Neuronal stem cell (in vitro differentiated cells): ENCODE measurements around the gene MDFIC.

Experiments
- DNase-seq: peaks from one replicate; pipeline ENCODE4 v3.0.0-alpha.2; 2013; ENCODE audit warnings: low spot score
- H2AFZ ChIP-seq: one replicate; pipeline ENCODE4 v1.6.1; 2013; ENCODE audit warnings: mild to moderate bottlenecking, low read length, inconsistent platforms
- H2AK5ac ChIP-seq: 2 replicates; pipeline ENCODE4 v1.6.1; 2013; ENCODE audit warnings: low read depth, mild to moderate bottlenecking, inconsistent platforms, low read length, moderate library complexity, mixed read lengths
- H2BK120ac ChIP-seq: 2 replicates; pipeline ENCODE4 v1.6.1; 2013; ENCODE audit warnings: low read depth, mild to moderate bottlenecking, inconsistent platforms, low read length, moderate library complexity, mixed read lengths
- H2BK12ac ChIP-seq: one replicate; pipeline ENCODE4 v1.6.1; 2013; ENCODE audit warnings: low read length, inconsistent platforms
- H2BK15ac ChIP-seq: 2 replicates; pipeline ENCODE4 v1.6.1; 2013; ENCODE audit warnings: mild to moderate bottlenecking, low read length, inconsistent platforms, mixed read lengths
- H2BK5ac ChIP-seq: one replicate; pipeline ENCODE4 v1.6.1; 2013; ENCODE audit warnings: inconsistent platforms, mild to moderate bottlenecking, low read length, moderate library complexity
- H3K14ac ChIP-seq: one replicate; pipeline ENCODE4 v1.6.1; 2013; ENCODE audit warnings: low read length, inconsistent platforms
- H3K18ac ChIP-seq: 2 replicates; pipeline ENCODE4 v1.6.1; 2013; ENCODE audit warnings: low read length, inconsistent platforms
- H3K23ac ChIP-seq: 2 replicates; pipeline ENCODE4 v1.6.1; 2013; ENCODE audit warnings: low read depth, mild to moderate bottlenecking, mixed read lengths, low read length, inconsistent platforms; ENCODE audit not compliant: poor library complexity
- H3K27ac ChIP-seq: replicated peaks from 3 replicates; pipeline ENCODE4 v1.5.1; 2013; ENCODE audit warnings: low read length, inconsistent platforms
- H3K27me3 ChIP-seq, 3 experiments: 2 replicates each; pipeline ENCODE4 v1.6.1; 2013; ENCODE audit warnings: low read length in 3 of 3, mild to moderate bottlenecking in 2 of 3, inconsistent platforms in 1 of 3, low read depth in 1 of 3, mixed read lengths in 1 of 3, moderate library complexity in 1 of 3; ENCODE audit not compliant: control insufficient read depth in 3 of 3, insufficient read depth in 3 of 3
- H3K36me3 ChIP-seq, 2 donors: replicated peaks in 1 of 2; 2 replicates each; pipeline ENCODE4 v1.6.1; 2013; ENCODE audit warnings: low read length in 2 of 2; ENCODE audit not compliant: control insufficient read depth in 2 of 2, insufficient read depth in 2 of 2
- H3K4ac ChIP-seq: 2 replicates; pipeline ENCODE4 v1.6.1; 2013; ENCODE audit warnings: inconsistent platforms, mild to moderate bottlenecking, low read length, moderate library complexity
- H3K4me1 ChIP-seq, 2 donors: 1 replicate in 1 of 2; 2 replicates in 1 of 2; pipeline ENCODE4 v1.6.1; 2013; ENCODE audit warnings: low read length in 2 of 2, low read depth in 1 of 2; ENCODE audit not compliant: control insufficient read depth in 2 of 2, insufficient read depth in 1 of 2
- H3K4me2 ChIP-seq: one replicate; pipeline ENCODE4 v1.6.1; 2013; ENCODE audit warnings: mild to moderate bottlenecking, low read length, inconsistent platforms; ENCODE audit not compliant: insufficient read depth, poor library complexity, severe bottlenecking
- H3K4me3 ChIP-seq, 2 donors: 2 replicates each; pipeline ENCODE4 v1.5.1; 2013; ENCODE audit warnings: low read length in 2 of 2, mild to moderate bottlenecking in 2 of 2, inconsistent platforms in 1 of 2, moderate library complexity in 1 of 2
- H3K79me1 ChIP-seq: one replicate; pipeline ENCODE4 v1.6.1; 2013; ENCODE audit warnings: low read depth, mild to moderate bottlenecking, inconsistent platforms, low read length, moderate library complexity
- H3K9ac ChIP-seq: one replicate; pipeline ENCODE4 v1.6.1; 2013; ENCODE audit warnings: mild to moderate bottlenecking, low read depth, low read length, inconsistent platforms; ENCODE audit not compliant: poor library complexity
- H3K9me3 ChIP-seq, 2 donors: replicated peaks in 1 of 2; 2 replicates each; pipeline versions ENCODE3 to v1.6.1; 2013; ENCODE audit warnings: low read length in 2 of 2, mild to moderate bottlenecking in 2 of 2, inconsistent platforms in 1 of 2, low read depth in 1 of 2, mixed read lengths in 1 of 2, moderate library complexity in 1 of 2; ENCODE audit not compliant: control insufficient read depth in 2 of 2, insufficient read depth in 1 of 2
- H4K8ac ChIP-seq: one replicate; pipeline ENCODE4 v1.6.1; 2013; ENCODE audit warnings: low read depth, mild to moderate bottlenecking, inconsistent platforms, low read length, moderate library complexity
- H4K91ac ChIP-seq: one replicate; pipeline ENCODE4 v1.6.1; 2013; ENCODE audit warnings: low read length, low read depth, mild to moderate bottlenecking, inconsistent platforms; ENCODE audit not compliant: poor library complexity
- WGBS, 2 donors: extraction: QIAGEN DNeasy Blood & Tissue Kit; methylation state at CpG; one replicate each; pipeline ENCODE4 v1.1.7; 2013; ENCODE audit warnings: missing lambda C conversion rate in 2 of 2, mixed read lengths in 1 of 2; ENCODE audit not compliant: insufficient read length in 2 of 2, insufficient replicate concordance in 1 of 2; ENCODE audit errors: extremely low coverage in 2 of 2; 5-methylcytosine and 5-hydroxymethylcytosine counted together

MDFIC gene

GRCh38 chr7:114977277-114977676 lies 55.4 kb downstream of the MDFIC start:
- no peak overlapping the region for H3K14ac ChIP-seq
- H4K8ac ChIP-seq, result no peak overlapping the region
- H3K36me3 ChIP-seq, result peaks cover 0 to 10% of the 10 kb centered on the region in 2 donors
- no peak overlapping the region for H2AFZ ChIP-seq
- H2BK120ac ChIP-seq, result no peak overlapping the region
- no peak overlapping the region for H3K18ac ChIP-seq
- no peaks in the 10 kb centered on the region for H3K79me1 ChIP-seq
- no peak overlapping the region for H2BK5ac ChIP-seq
- no peaks in the 10 kb centered on the region for H3K27me3 ChIP-seq
- peaks cover 0 to 3% of the 10 kb centered on the region in 2 donors for H3K4me1 ChIP-seq
- no peaks in the 10 kb centered on the region for H3K9me3 ChIP-seq
- no peak overlapping the region for H2AK5ac ChIP-seq
- no peak overlapping the region for H3K4me2 ChIP-seq
- WGBS, 2 donors, result no CpG with 5 or more reads among the region's 1 CpG
- no peak overlapping the region for H4K91ac ChIP-seq
- no peak for DNase-seq
- H3K27ac ChIP-seq, result no peak overlapping the region
- H3K23ac ChIP-seq, result no peak overlapping the region
- no peak overlapping the region for H2BK12ac ChIP-seq
- H3K4me3 ChIP-seq, result no peak overlapping the region
- no peak overlapping the region for H2BK15ac ChIP-seq
- no peak overlapping the region for H3K4ac ChIP-seq
- no peak overlapping the region for H3K9ac ChIP-seq

GRCh38 chr7:114979388-114979787 lies 57.5 kb downstream of the MDFIC start:
- Histone ChIP-seq H2AFZ (no peak overlapping the region), H4K8ac (no peak overlapping the region), H2BK15ac (no peak overlapping the region), H3K79me1 (no peaks in the 10 kb centered on the region), H3K4ac (no peak overlapping the region), H3K18ac (no peak overlapping the region), H2BK120ac (no peak overlapping the region), H3K9ac (no peak overlapping the region), H2BK12ac (no peak overlapping the region), H3K9me3 (no peaks in the 10 kb centered on the region), H3K27ac (no peak overlapping the region), H3K4me1 (peaks cover 0 to 3% of the 10 kb centered on the region in 2 donors), H3K14ac (no peak overlapping the region), H3K4me2 (no peak overlapping the region), H3K36me3 (peaks cover 0 to 10% of the 10 kb centered on the region in 2 donors), H2BK5ac (no peak overlapping the region), H3K23ac (no peak overlapping the region), H3K27me3 (no peaks in the 10 kb centered on the region), H2AK5ac (no peak overlapping the region), H3K4me3 (no peak overlapping the region), H4K91ac (no peak overlapping the region)
- no peak for DNase-seq
- WGBS, 2 donors, result no CpG with 5 or more reads among the region's 7 CpGs

- no peak overlapping the region for H3K23ac ChIP-seq
- H3K27ac ChIP-seq, result no peak overlapping the region
- no peak overlapping the region for H3K4ac ChIP-seq
- H3K36me3 ChIP-seq, result peaks cover 0 to 10% of the 10 kb centered on the region in 2 donors
- peaks cover 0 to 3% of the 10 kb centered on the region in 2 donors for H3K4me1 ChIP-seq
- H3K14ac ChIP-seq, result no peak overlapping the region
- no peaks in the 10 kb centered on the region for H3K79me1 ChIP-seq
- H3K9me3 ChIP-seq, result no peaks in the 10 kb centered on the region
- H3K4me2 ChIP-seq, result no peak overlapping the region
- no peak overlapping the region for H2BK5ac ChIP-seq
- no CpG with 5 or more reads among the region's 4 CpGs for WGBS, 2 donors
- no peaks in the 10 kb centered on the region for H3K27me3 ChIP-seq
- no peak overlapping the region for H2AK5ac ChIP-seq
- H2BK15ac ChIP-seq, result no peak overlapping the region
- H2BK12ac ChIP-seq, result no peak overlapping the region
- H3K9ac ChIP-seq, result no peak overlapping the region
- no peak overlapping the region for H4K8ac ChIP-seq
- no peak for DNase-seq
- H2BK120ac ChIP-seq, result no peak overlapping the region
- no peak overlapping the region for H3K18ac ChIP-seq
- no peak overlapping the region for H3K4me3 ChIP-seq
- no peak overlapping the region for H2AFZ ChIP-seq
- H4K91ac ChIP-seq, result no peak overlapping the region
These were observed 58.1 kb downstream of the MDFIC start for GRCh38 chr7:114979803-114980507.

GRCh38 chr7:114981323-114981722 lies 59.4 kb downstream of the MDFIC start:
- no peak overlapping the region for H3K23ac ChIP-seq
- H3K4me2 ChIP-seq, result no peak overlapping the region
- H3K4me1 ChIP-seq, result peaks cover 0 to under 1% of the 10 kb centered on the region in 2 donors
- H2BK5ac ChIP-seq, result no peak overlapping the region
- no peak for DNase-seq
- no peak overlapping the region for H3K14ac ChIP-seq
- no peak overlapping the region for H2AFZ ChIP-seq
- no peak overlapping the region for H4K91ac ChIP-seq
- no peak overlapping the region for H3K9ac ChIP-seq
- no peak overlapping the region for H3K18ac ChIP-seq
- no peaks in the 10 kb centered on the region for H3K27me3 ChIP-seq
- no peak overlapping the region for H3K4ac ChIP-seq
- no peak overlapping the region for H2BK12ac ChIP-seq
- no peak overlapping the region for H4K8ac ChIP-seq
- no peaks in the 10 kb centered on the region for H3K79me1 ChIP-seq
- no CpG with 5 or more reads among the region's 2 CpGs for WGBS, 2 donors
- H2AK5ac ChIP-seq, result no peak overlapping the region
- H2BK120ac ChIP-seq, result no peak overlapping the region
- no peak overlapping the region for H3K27ac ChIP-seq
- no peaks in the 10 kb centered on the region for H3K9me3 ChIP-seq
- peaks cover 0 to 10% of the 10 kb centered on the region in 2 donors for H3K36me3 ChIP-seq
- H2BK15ac ChIP-seq, result no peak overlapping the region
- H3K4me3 ChIP-seq, result no peak overlapping the region
